ENCODE data around the gene NTN5.

Gene NTN5

DNA sequence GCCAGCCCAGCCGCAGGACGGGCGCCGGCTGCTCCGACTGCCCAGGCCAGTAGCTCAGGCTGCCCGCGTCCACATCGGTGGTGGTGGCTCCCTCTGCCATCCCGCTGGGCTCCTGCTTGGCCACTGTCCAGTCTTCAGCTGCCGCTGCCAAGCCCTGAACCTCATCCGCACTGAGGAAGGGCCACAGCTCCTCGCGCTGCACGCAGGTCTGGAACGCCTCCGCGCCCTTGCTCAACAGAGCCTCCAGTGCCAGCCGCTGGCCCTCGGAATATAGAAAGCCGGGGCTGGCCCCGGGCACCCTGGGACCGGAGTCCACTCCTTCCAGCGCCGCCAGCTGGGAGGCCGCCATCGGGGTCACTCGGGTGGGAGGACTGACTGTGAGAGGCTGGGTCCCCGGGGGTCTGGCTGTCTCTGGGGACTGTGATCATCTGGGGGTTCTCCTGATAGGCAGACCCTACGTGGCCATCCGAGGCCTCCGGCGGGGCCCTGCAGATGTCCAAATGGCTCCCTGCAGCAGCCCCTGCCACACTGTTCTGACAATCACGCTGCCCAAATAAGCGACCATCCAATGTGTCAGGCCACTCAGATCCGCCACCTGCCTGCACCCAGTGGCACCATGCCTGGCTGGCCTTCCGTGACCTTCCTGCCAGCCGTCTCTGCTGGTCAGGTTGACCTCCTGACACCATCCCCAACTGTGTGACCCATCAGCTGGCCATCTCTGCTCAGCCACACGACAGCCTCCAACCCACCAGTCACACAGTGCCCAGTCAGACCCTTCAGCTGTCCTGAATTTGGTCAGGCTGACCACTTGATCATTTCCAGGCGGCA, 59.6 kb downstream of the NTN5 start:
- no peak for DNase-seq

DNA sequence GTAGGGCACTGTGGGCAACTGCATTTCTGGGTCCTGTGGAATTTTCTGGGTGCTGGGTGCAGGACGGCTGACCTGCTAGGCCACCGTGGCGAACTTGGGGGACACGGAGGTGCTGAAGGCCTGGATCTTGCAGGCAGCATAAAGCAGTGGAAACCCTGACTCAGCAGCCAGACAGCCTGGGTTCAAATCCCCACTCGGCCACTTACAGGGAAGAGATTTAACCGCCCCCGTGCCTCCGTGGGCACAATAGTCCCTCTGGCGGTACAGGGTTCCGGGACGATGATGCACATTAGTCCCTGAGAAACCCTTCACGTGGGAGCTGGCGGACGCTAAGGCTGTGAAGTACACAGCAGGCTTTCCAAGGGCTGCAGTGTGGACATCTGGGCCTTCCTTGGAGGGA, 60.9 kb downstream of the NTN5 start:
- no peak for DNase-seq
